Stimulated activated CD4-positive, alpha-beta T cell treated with anti-CD3 and anti-CD28 coated beads, Interleukin-1b, Interleukin-23, amount 100 ng/mL, for 24 hours (primary cell): ENCODE measurements around the gene SBF1.
"Not testable (repeated sequence)": the region's sequence is repeated elsewhere in the genome, so short reads cannot be mapped to it uniquely, and the experiment has no call there.

ENCODE experiments used
- DNase-seq, 4 experiments: peaks; one replicate each; pipeline ENCODE4 v3.0.0-alpha.2; 2020; ENCODE audit warnings: low read depth in 4 of 4, low spot score in 1 of 4

Gene SBF1

DNA sequence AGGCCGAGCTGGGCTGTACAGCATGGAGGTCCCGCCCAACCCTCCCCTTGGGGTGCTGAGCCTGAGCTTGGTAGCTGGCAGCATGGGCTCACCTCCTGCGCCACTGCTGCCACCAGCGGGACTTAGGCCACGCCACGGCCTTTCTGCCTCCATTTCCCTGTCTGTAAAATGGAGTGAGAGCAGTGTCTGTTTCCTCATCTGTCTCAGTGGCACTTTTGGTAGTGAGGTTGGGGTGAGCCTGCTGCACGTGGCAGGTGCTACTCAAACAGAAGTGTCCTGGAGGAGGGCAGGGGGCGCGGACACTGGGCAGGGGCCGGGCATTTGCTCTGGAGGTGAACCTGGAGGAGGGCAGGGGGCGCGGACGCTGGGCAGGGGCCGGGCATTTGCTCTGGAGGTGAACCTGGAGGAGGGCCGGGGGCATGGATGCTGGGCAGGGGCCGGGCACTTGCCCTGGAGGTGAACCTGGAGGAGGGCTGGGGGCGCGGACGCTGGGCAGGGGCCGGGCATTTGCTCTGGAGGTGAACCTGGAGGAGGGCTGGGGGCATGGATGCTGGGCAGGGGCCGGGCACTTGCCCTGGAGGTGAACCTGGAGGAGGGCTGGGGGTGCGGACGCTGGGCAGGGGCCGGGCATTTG, 41.8 kb downstream of the SBF1 start:
- not testable (repeated sequence) for DNase-seq

DNA sequence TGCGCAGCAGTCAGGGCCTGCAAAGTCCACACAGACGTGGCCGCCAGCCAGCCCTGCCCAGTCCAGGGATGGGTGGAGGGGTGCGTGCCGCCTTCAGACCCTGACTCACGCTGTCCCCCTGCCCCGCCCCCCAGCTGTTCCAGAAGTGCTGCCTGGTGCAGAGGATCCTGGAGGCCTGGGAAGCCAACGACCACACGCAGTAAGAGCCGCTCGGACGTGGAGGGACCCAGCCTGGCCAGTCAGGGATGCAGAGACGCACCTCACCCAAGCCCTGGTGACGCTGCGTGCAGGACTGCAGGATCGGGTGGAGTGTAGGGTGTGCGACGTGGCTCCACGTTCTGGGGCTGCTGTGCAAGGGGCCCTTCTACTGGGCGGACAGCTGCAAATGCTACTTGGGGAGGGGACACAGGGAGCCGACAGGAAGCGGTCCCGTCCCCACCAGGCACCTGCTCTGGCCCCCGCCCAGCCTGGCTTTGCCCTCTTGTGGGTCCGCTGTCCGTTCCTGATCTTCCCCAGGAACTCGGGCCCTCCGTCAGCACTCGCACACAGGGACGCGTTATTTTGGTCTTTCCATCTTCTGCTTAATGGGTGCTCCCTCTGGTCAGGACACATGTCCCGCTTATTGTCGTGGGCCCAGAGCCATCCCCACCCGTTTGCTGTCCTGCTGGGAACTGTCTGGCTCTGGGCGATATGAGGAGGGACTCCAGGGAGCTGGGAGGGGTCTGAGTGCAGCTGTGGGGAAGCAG, 42.5 kb downstream of the SBF1 start:
- DNase-seq: no peak

DNA sequence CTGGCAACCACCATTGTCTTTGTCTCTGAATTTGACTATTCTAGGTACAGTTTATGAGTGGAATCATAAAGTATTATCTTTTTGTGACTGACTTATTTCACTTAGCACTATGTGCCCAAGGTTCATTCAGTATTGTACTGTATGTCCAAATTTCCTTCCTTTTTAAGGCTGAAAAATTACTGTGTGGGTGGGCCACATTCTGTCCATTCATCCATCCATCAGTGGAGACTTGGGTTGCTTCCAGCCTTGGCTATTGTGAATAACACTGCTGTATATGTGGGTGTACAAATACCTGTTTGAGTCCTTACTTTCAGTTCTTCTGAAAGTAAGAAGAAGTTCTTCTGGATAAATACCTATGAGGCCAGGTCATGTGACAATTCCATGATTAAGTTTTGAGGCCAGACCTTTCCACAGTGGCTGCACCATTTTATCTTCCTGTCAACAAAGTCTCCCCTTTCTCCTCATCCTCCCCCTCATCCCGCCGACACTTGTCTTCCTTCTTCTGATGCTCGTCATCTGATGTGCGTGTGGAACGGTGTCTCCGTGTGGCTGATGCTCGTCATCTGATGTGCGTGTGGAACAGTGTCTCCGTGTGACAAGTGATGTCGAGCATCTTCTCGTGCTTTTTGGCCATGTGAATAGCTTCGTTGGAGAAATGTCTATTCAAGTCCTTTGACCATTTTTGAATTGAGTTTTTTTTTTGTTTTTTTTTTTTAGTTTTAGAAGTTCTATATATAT, 49.5 kb downstream of the SBF1 start:
- no peak for DNase-seq

DNA sequence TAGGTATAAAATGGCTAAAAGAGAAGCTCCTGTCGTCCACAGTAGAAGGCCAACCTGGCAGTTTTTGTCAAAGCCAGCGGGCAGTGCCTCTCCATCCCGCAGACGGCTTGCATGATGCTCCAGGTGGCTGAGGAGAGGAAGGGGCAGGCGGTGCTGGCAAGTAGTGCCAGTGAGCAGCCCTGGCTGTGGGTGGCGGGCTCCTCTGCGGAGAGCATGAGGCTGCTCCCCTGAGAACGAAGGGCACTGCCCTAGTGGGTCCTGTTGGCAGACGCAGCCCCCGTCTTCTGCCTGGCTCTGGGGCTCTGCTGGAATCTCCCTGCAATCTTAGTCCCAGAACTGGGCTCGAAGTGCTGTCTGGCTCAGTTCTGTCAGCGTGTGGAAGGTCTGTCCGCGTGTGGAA, 50.9 kb downstream of the SBF1 start:
- DNase-seq: no peak

DNA sequence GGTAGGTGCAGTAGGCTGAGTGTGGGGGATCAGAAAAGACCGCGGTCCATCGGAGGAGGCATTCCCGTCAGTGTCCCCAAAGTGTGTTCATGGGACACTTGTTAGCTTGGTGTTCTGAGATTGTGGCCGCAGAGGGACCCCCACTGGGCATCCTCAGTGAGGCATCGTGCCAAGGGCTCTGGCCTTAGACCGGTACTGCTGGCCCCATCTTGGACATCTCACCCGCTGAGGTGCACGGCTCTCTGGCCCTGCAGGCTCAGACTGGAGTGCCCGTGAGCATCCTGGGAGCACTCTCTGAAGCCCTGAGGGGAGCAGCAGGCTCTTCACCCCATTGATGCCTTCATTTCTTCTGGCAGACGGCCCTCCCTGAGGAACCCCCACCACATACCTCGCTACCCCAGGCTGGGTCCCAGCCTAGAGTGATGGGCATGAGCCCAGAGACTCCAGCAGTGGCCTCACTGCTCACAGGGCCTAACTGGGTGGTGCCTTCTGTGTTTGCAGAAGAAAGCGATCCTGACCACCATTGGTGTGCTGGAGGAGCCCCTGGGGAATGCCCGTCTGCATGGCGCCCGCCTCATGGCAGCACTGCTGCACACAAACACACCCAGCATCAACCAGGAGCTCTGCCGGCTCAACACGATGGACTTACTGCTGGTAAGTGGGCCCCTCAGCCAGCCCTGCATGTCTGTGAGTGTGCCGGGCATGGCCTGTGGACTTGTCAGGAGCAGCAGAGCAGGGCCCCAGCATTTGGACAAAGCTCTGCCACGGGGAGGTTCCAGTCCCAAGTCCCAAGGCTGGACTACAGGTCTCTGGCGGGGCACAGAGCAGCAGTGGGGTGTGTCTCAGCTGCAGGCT, 51.6 kb downstream of the SBF1 start:
- DNase-seq: no peak

DNA sequence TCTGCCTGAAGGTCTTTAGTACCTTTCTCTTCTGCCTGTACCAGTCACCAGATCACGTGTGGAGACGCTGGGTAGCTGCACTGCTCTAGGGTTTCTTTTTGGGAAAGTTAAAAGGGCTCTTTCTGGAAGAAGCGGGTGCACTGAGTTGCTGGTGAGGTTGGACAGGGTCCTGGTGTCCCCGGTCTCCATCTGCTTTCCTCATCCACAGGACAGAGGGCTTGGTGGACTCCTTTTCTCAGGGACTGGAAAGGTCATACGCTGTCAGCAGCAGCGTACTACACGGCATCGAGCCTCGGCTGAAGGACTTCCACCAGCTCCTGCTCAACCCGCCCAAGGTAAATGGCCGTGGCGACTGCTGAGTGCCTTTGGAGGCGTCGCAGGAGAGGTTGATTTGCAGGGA, 52.8 kb downstream of the SBF1 start:
- no peak for DNase-seq

DNA sequence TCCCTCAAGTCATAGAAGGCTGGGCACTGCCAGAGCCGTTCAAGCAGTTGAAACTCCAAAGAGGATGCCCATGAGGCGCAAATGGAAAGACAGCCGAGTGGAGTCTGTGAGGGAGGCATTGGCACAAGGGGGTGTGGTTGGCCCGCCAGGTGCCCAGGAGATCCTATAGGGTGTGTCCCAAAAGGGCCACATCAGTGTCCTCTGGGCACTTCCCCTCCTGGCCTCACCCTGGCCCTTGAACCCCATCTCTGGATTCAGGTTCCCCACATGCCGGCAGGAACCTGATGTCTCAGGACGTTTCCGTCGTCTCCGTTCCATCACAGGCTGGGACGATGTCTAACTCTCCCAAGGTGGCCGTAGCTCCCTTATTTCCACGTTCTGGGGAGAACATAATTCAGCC, 54.3 kb downstream of the SBF1 start:
- DNase-seq: no peak

DNA sequence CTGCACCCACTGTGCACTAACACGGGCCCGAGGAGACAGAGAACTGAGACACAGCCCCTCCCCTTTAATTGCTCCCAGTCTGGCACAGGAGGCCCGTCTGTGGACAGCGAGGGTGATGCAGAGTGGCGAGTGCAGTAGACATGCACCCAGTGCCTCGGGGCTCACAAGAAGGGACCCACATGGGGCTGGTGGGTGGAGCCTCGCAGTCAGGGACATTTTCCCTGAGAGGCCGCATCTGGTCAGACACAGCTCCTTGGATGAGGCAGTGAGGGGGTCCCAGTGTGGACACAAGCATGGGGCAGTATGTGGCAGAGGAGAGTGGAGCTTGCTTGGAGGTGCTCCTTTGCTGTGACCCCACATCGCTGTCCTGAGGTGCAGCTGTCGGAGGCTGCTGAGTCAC, 54.8 kb downstream of the SBF1 start:
- no peak for DNase-seq

DNA sequence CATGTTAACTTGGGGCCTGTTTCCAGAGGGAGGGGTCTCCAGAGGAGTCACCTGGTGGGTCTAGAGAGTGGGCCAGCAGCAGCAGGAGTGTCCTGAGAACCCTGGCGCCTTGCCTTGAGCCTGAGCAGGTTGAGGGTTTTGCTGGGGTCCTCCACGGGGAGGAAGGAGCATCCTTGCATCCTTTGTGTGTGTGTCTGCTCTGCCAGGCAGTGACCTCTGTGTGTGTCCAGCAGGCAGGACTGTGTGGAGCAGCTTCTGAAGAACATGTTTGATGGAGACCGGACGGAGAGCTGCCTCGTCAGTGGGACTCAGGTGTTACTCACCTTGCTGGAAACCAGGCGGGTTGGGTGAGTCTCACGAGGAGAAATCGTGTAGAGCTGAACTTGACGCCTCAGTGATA, 55.7 kb downstream of the SBF1 start:
- no peak for DNase-seq

DNA sequence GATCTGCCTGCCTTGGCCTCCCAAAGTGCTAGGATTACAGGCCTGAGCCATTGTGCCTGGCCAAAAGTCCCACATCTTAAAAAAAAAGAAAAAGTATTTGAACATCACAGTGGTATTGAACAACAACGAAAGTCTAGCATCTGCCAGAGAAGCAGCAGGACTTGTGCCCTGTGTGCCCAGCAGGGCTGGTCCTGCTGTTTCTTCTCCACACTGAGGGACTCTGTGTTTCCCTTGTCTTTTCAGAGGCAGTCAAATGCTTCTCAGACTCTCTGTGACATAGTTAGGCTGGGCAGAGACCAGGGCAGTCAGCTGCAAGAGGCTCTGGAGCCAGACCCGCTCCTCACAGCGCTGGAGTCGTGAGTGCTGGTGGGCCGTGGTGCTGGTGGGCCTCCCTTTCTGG, 56.2 kb downstream of the SBF1 start:
- DNase-seq: no peak

DNA sequence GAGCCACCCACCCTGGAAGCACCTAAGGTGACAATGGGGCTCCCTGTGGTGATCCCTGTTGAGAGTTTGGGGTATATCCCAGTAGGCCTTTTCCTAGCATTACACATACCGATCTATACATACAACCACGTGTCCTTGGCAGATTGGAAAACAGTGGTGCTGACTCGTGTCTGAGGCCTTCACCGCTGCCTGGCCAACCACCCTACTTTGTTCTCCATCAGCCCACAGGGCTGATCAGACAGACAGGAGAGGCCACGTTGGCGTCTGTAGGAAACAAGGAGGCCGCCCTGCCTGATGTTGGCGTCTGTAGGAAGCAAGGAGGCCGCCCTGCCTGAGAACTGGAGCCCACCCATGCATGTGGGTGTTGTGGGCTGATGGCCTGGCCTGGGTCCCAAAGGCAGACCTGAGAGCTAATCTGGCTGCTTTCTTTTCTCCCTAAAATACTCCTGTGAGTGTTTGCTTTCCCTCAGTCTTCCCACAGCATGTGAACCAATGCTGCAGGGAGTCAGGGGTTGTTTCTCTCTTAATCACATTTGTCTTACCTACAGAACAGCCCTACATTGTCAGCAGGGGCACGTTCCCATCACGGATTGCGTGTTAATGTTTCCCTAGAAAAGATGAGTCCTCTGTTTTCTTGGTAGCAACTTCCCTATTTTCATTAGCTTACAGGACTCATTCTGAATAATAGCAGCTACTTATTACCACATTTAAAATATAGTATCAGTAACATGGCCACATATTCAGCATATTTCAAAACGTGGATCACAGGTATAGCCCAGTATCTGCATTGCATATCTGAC, 57.2 kb downstream of the SBF1 start:
- DNase-seq: no peak

DNA sequence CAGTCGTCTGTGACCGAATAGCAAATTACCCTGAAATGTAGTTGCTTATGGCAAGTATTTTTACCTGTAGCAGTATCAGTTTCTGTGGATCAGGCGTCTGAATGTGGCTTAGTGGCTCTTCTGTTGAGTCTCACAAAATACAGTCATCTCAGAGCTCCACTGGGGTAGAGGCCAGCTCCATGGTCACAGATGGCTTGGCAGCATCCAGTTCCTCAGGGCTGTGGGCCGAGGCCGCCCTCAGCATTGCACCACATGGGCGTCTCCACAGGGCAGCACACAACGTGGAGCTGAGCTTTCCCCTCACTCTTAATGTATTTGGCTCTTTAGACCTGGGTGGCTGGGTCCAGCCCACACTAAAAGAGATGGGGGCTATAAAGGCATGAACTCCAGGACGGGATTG, 57.8 kb downstream of the SBF1 start:
- no peak for DNase-seq

DNA sequence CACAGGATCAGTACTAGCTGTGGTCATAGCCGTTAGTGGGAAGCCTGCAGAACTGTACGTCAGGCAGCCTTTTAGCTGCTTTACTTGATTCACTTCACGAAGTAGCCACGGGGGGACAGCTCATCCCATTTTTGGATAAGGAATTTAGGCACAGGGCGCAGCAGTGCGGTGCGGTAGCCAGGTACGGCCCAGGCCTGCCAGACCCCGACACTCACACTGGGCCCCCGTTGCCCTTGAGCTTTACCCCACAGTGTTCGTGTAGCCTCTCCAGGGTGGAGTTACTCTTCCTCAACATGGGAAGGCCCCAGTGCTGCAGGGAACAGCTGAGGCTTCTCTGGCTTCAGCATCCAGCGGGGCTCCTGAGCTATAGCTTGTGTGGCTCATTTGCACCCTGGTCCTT, 59.4 kb downstream of the SBF1 start:
- DNase-seq: no peak

DNA sequence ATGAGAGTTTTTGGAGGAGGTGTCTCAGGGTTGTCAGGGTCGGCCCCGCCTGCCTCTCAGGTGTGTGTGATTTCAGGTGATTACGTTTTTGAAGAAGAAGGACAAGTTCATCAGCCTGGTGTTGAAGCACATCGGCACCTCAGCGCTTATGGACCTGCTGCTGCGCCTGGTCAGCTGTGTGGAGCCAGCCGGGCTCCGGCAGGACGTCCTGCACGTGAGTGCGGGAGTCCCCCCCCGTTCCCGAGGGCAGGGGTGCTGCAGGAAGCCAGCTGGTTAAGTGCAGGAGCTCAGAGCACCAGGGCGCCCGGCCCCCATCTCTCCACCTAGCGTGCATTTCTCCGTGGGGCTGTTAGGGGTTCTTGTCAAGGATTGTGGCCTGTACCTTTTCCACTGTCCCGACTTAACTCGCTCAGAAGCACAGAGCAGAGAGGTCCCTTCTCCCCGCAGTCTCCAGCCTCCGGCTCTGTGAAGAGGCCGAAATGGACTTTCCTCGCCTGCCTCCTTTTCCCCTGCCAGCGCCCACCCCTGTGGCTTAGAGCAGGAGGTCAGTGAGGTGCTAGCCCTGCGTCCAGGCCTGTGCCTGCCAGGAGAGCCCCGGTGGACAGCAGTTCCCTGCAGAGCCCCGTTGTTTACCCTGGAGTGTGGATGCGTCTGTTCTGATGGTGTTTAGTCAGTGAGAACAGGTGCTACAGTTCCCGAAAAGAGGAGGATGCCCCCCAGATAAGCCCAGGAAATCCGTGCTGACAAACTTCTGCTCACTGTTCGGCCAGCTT, 60.2 kb downstream of the SBF1 start:
- no peak for DNase-seq

DNA sequence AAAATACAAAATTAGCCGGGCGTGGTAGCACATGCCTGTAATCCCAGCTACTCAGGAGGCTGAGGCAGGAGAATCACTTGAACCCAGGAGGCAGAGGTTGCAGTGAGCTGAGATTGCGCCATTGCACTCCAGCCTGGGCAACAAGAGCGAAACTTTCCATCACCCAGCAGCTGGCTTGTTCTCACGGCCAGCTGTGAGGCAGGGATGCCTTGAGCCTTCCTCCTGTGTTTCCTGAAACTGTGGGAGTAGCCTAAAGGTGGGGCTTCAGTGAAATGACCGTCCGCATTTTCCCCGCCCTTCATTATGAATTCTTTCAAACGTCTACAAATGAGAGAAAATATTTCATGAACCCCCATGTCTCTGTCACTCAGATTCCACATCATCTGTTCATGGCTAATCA, 65.9 kb downstream of the SBF1 start:
- not testable (repeated sequence) for DNase-seq

DNA sequence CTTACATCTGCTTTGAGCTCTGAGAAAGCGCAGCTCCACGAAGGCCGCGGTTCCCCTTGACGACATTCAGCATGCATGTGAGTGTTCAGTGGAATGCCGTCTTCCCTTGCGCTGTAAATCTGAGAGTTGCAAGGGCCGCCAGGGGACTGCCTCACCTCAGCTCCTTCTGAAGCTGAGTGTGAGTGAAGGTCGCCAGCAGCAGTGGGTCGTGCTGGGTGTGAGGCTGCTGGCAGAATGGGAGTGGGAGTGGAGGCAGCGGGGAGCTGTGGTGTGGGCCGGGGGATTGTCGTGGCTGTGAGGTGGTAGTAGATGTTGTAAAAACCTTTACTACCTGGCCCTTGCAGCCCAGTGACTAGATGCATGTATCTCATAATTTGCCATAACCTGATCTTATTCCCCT, 66.5 kb downstream of the SBF1 start:
- no peak for DNase-seq

DNA sequence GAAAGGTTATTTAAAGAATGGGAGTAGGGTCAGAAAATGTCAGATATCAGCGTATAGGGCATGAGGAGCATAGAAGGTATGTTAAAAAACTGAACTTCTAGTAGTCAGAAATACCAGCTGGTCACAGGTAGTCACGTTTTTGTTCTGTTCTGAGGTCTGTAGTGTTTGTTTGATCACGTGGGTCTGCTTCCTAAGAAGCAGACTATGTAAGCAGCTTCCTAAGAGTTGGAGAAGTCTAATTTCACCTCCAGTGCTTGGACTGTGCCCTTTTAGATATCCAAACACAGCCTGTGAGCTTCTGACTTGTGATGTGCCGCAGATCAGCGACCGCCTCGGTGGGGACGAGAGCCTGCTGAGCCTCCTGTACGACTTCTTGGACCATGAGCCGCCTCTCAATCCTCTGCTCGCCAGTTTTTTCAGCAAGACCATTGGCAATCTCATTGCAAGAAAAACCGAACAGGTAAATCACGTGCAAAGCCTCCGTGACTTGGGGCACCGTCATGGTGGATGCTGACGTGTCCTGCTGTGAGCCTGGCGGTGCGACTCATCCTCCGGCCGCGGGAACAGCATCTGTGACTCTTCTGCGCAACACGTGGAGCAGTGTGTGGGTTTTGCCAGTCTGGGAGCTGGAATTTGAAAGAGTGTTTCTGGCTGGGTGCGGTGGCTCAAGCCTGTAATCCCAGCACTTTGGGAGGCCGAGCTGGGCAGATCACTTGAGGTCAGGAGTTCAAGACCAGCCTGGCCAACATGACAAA, 68.2 kb downstream of the SBF1 start:
- DNase-seq: no peak

DNA sequence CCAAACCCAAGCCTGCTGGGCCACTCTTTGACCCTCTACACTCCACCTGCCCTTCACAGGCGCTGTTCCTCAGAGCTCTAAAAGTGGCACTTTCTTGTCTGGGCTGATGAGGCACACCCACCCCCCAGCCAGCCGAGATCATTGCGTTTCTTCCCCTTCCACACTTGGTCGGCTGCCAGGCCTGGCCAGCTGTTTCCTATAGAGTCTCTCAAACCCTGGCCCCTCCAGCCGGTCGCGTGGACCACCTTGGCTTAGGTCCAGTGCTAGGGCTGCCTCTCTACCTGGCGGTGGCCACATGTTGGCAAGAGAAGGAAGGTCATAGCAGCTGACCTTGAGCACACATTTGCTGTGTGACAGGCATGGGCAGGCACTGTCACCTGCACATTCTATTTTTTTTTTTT, 71.1 kb downstream of the SBF1 start:
- DNase-seq: no peak

DNA sequence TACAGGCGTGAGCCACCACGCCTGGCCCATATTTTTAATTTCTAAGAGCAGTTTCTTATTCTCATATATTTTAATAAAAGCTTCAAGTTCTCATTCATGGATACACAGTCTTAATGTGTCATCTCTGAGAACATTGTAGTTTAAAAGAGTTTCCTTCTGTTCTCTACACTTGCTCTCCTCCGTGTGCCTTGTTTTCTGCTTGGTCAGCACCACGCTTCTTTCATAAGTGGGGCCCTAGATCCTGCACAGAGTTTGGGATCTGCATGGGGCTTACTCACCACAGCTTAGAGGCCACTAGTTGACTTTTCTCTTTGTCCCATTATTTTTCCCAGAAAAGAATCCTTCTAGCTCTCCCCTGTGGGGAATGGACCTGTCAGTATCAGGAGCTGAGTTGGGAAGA, 72.9 kb downstream of the SBF1 start:
- no peak for DNase-seq
